ENCODE results near the gene COL16A1.

The COL16A1 gene

DNA sequence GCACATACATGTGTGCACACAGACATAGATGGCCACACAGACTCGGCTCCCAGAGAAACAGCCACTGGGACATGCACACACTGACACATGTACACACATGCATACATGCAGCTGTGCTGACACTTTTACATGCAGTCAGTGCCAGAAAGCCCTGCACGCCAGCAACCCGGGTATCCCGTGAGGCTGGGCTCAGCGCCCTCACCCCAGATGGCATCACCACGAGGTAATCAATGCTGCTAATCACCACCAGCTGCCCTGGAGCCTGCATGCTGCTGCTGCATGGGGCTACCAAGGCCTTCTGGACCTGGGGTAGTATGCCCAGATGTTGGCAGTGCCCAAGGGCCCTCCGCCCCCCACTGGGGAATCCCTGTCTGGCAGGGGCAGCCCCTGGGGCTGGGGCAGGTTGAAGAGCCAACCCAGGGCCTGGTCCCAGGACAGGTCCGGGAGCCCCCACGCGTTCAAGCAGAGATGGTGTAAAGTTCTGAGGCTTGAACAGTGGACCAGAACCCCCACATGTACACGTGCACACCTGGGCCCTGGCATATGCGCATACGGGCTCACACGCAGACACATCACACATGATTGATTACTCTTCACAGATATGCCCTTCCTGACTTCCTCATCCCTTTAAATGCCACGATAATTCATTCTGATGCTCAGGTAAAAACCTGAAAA lies 2.7 kb upstream of the COL16A1 start:
- DNase-seq (ENCODE audit: low spot score) = no peak

DNA sequence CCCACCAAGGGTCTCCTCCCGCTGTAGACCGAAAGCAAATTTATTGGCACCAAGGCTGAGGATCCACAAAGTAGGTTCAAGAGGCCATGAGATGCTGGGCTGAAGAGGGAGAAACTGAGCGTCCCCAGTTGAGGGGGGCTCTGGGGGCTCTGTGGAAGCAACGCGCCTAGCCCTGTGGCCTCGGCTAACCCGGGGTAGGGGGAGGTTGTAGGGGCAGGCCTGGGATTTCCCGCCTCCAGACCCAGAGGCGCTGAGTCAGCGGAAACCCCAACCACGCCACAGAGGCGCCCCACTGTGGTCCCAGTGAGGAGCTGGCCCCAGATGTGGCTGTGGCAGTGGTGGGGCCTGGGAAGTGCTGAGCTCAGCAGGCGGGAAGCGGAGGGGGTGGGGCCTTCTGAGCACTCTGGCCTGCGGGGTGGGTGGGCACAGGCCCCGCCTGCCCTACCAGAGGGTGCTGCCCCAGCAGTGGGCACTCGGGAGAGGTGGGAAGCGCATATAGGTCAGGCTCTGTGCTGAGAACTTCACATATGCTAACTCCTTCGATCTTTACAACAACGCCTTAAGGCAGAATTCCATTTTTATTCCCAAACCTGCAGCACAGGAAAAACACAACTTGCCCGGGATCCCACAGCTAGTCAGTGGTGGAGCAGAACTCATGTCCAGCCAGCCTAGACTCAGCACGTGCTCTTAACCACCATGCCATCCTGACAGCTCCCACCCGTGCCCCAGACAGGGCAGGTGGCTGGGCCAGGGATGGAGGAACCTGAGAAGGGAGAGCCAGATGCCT lies 1.5 kb upstream of the COL16A1 start:
- DNase-seq (ENCODE audit: low spot score) = peak; percentile 67

DNA sequence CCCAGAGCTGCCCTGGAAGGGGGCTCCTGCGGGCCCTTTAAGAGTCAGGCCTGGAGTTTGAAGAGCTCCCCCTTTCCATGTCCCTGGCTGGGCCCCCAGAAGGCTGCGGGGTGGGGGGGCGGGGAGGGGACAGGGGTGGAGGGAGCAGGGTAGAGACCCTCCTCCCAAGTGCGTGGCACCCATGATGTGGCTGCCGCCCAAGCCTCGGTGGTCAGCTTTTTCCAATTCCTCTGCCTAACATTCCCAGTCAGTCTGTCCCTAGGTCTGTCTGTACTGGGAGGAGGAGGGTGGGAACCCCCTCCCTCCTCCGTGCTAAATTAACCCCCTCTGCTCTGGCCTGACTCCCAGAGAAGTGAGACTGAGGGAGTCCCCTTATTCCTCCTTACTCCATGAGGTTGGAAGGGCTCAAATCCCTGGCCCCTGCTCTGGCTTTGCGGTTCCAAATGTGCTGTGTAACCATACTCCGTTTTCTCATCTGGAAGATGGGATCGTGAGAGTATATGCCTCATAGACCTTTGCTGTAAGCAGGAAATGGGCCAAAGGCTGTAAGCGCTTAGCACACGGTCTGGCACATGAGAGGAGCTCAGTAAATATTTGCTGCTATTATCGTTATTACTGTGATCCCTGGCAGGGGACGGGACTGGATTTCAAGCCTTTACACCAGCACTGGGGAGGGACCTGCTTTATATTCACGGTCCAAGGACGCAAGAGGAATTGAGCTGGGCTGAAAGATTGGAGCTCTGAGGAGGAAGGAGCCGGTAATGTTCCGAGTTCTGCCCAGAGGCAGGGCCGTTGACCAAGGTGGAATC lies 658 bp upstream of the COL16A1 start:
- DNase-seq (ENCODE audit: low spot score) = peak; percentile 54

DNA sequence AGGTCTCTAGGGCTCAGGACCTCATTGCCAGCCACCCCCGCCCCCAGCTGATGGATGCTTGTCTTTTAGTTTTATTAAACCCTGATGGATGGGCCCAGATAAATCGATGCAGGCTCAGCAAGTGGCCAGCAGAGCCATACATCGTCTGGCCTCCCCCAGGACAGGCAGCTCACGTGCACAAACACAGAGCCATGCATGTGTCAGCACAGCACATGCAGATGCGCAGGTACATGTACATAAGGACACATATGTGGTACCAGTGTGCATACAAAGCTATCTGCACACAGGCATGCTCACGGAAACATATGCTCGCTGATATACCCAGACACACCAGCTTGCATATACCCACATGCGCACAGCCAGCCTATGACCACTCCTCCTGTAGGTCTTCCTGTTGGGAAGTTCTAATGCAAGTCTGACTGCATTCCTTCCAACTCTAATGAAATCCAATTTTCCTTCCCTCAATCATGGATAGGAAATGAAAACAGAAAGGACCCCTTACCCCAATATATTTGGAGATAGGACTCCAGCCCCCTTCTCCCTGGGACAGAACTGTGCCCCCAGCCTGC lies 897 bp downstream of the COL16A1 start:
- DNase-seq (ENCODE audit: low spot score) = no peak

DNA sequence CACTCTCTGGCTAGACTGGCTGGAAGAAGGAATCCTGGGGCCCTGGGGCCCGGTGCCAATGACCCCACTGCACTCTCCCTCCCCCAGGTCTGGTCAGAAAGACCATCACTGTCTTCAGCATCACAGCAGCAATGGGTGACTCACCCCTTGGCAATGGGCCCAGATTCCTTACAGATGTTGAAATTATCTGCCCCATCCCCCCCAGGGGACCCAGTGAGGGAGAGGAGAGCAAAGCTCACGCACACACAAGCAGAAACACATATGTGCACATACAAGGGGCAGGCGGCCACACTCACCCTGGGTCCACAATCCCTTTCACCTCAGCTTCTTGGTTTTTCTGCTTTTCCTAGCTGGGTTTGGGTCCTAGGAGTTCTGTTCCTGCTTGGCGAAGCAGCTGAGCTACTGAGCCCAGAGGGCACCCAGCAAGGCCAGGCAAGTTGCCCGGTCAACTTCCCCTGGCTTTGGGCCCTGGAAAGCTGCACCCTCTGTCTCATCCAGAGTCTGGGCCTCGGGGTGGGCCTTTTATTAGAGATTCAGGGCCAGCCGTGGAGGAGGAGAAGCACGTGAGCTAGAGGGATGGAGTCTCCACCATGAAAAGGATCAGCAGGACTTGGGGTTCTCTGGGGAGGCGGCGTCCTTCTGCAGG lies 2.6 kb downstream of the COL16A1 start:
- DNase-seq (ENCODE audit: low spot score) = peak; percentile 88

DNA sequence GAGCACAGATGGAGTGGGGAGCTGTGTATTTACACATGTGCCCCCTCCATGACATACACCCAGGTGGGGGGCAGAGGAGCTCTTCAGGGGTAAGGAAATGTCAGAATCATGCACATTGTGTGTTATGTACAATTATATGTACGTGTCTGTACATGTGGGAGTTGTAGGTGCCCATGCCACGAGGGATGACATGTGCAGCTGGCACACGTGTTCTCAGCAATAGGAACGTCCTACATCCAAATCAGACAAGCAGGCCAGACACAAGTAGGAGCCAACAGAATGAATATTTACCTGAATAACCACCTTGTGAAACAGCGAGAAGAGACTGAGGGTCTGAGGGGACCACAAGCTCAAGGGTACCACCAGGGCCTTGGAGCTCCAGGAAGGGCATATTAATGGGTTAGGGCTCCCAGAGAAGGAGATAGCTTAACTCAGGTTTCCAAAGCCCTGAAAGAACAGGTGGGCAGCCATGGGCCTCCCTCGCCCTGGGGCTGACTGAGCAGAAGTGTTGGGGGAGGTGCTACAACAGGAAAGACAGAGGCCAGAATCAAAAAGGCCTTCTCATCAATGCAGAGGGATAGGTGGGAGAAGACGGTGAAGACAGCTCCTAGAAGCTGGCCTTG lies 3.2 kb downstream of the COL16A1 start:
- no peak for DNase-seq (ENCODE audit: low spot score)

DNA sequence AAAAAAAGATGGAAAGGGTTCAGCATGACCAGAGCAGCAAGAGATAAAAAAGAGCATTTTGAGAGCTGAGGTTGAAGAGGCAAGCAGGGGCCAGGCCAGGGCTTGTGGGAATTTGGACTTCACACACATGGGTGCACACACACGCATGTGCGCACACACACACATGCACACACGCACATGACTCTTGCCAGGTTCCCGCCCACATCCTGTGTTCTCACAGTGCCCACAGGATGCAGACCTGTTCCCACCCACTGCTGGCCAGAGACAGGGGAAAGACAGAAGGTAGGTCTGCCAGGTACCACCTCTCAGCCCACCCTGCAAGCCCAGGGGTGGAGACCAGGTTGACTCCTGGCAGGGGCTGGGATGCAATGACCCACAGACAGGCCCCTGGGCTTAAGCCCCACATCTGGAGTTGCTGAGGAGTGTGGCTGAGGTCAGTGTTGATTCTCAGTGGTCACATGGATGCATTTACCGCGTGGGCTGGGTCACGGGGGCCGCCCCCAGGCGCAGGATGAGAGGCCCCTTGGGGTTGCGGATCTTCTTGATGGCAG lies 4.4 kb downstream of the COL16A1 start:
- DNase-seq (ENCODE audit: low spot score) = no peak

DNA sequence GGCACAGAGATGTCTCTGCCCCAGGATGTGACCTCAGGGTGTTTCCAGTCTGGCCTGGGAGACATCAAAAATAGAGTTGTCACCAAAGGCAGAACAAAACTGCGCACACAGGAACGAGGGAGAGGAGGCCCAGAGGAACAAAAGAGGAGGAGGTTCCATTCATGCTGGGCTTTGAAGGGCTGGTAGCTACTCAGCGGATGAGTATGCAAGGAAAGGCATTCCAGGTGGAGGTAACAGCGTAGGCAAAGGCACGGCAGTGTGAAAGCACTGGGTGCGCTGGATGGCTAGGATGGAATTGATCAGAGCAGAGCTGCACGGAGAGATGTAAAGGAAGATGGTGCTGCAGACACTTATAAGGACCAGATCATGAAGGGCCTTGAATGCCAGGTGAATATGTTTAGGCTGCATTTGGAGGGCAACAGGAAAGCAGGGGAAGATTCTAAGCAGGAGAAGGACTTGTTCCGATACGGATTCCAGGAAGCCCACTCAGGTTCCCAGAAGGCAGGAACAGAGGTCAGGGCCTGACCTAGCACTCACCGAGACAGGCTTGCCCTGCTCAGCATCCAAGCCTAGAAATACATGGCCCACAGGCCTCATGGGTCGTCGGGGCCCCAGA lies 6.3 kb downstream of the COL16A1 start:
- no peak for DNase-seq (ENCODE audit: low spot score)

DNA sequence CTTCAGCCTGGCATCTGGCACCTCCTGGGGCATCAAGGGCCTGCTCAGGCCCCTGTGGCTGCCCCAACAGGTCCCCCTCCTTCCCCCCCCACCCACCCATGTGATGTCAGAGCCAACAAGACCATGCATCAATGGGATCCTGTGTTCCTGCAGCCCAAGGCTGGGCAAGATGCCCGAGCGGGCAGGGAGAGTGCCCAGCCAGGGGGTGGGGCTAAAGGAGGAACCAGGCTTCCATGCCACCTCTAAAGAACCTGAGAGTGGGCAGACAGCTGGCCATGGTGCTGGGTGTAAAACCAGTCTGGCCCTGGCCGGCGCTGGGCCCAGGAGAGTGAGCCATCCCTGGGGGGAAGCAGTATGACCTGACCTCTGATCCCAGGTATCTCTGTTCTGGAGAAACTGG lies 7.6 kb downstream of the COL16A1 start:
- no peak for DNase-seq (ENCODE audit: low spot score)

DNA sequence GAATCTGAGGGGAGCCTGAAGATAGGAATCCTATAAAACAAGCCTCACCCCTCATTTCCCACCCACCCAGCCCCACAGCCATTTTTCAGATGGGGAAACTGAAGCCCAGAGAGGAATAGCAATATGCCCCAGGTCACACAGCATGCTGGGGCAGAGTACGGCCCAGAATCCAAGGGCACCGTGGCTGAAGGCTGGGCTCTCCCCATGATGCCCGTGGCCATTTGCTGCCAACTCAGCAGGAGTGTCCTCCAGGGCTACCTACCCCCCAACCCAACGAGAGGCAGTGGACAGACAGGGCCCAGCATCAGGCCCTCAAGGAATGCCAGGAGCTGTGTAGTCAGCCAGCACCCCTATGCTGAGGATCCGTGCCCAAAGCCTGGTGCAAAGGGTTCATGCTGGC lies 8.5 kb downstream of the COL16A1 start:
- DNase-seq (ENCODE audit: low spot score) = no peak

DNA sequence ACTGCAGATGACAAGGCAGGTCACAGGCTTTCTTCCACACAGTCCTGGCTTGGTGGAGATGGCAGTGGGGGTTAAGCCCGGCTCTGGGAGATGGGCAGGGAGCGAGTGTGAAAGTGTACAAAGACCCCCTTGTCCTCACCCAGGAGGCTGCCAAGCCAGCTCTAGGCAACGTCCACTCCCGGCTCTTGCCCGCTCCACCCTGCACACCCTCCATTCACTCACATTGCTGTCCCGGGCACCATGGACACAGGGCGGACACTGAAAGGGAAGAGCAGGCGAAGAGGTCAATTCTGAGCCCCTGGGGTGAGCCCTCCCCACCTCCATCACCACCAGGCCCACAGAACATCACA lies 8.9 kb downstream of the COL16A1 start:
- DNase-seq (ENCODE audit: low spot score) = no peak

DNA sequence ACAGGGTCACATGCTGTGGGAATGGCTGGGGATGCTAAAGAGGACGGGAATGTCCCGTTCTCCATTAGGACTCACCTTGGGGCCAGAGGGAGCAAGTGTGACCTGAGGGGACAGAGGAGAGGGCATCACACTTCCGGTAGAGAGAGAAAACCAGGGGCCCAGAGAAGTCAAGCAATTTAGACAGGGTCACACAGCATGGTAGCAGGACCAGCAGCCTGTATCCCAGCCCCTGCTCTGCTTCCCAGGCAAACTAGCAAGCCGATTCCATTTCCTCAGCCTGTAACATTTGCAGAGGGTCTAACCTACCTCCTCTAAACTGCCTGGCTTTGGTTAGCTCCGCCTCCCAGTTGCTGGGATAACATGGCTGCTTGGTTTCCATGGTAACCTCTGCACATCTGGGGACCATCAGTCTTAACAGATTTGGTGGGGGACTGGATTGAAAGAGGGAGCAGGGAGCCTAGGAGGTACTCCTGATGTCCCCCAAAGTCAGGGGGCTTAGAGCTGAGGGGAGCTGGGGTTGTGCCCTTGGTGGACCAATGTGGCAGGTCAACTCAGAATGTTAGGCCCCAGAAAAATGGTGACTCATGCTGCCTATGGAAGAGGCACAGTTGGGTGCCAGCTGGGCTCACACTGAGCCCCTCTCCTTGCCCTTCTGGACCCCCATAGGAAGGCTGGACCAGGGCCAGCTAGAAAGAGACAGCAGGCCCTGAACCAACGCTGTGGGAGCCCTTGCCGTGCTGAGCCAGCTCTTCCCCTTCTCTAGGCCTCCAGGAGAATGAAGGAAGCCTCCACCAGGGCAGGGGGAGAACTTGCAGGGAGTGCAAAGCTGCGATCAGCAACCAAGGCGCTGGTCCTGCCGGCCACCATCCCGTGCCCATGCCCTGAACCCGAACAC lies 9.5 kb downstream of the COL16A1 start:
- no peak for DNase-seq (ENCODE audit: low spot score)

DNA sequence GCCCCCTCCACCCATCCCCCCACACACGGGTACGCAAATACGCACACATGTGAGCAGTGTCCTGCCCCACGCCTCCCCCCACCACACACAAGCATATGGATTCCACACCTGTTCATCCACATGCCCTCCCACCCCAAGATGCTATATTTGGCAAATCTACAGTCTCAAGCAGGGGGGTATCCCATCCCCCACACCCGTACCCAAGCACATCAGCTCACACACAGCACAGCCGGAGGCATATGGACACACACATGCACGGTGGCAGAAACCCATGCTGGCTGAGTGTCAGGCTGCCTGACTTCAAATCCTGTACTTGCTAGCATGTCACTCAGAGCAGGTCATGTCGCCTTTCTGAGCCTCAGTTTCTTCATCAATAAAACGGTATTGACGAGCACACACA lies 10.6 kb downstream of the COL16A1 start:
- no peak for DNase-seq (ENCODE audit: low spot score)

DNA sequence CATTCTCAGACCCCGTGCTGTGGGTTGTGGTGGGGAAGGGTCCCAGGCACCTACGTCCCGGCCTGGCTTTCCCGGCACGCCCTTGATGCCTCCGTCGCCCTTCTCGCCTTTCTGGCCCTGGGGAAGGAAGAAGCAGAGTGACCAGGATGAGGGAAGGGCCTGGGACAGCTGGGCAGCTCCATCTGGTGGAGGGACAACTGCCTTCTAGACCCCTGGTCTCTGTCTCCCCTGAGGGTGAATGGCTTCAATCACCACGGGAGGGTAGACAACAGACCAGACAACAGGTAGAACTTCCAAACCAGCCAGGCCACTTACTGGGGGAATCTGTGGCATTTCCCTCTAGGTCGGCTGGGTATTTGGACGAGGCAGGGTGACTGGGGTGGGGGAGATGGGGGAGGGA lies 11.9 kb downstream of the COL16A1 start:
- DNase-seq (ENCODE audit: low spot score) = no peak

DNA sequence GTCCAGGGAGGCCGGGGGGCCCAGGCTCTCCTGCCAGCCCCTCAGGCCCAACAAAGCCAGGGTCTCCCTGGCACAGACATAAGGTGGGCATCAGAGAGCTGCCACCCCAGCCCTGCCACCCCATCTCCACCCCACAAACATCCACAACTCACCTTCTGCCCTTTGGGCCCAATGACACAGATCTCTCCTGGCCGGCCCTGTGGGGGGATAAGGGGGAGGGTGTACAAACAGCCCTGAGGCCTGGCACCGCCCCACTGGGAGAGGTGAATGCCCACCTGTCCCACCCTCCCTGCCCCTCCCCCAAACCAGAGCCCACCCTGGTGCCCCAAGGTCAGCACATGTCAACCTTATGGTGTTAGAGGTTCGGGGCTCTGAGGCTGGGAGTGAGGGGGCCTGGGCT lies 12.4 kb downstream of the COL16A1 start:
- DNase-seq (ENCODE audit: low spot score) = no peak

DNA sequence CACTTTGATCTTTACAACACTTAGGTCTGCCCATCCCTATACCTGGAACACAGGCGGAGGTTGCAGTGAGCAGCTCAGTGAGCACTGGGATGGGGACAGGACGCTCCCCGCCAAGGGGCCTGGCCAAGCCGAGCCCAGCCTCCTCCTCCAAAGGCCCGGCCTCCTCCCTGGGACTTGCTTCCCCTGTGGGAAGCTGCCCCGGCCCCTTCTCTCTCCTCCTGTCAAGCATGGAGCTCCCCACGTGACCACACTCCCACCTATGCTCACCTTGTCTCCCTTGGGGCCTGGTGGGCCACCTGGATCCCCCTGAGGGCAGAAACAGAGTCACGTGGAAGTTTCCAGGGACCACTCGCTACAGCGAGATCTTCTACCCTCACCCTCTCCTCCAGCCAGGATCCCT lies 12.9 kb downstream of the COL16A1 start:
- no peak for DNase-seq (ENCODE audit: low spot score)

DNA sequence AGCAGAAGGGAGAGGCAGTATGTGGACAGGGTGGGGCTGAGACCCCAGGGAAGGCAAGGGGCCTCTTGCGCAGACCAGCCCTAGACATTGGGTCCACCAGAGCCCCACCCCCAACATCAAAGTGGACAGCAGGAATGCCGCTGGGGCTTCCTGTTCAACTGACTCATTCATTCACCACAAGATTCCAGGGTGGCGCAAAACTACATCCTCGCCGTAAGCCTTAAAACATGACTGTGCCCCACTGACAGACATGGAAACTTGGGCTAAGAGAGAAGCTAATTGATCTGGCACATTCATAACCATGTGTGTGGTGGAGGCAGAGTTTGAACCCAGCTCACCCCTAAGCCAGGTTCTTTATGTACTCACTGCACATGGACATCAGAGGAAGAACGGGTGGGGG lies 14.0 kb downstream of the COL16A1 start:
- peak; percentile 95 for DNase-seq (ENCODE audit: low spot score)

DNA sequence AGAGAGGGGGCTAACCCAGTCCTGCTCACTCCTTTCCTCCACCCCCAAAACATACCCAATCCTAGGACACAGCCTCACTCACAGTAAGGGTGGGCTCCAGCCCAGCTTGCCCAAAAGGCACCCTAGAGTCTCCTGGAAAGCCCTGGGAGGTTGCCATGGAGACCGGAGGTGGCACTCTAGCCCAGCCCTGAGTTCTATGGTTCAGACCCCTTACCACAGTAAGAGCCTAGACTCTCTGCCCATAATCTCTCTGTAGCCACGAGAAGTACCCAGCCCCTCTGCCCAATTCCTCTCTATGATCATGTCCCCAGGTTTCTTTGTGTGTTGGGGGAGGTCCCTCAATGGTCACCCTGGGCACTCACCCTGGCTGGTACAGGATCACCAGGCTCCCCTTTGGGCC lies 14.4 kb downstream of the COL16A1 start:
- no peak for DNase-seq (ENCODE audit: low spot score)

DNA sequence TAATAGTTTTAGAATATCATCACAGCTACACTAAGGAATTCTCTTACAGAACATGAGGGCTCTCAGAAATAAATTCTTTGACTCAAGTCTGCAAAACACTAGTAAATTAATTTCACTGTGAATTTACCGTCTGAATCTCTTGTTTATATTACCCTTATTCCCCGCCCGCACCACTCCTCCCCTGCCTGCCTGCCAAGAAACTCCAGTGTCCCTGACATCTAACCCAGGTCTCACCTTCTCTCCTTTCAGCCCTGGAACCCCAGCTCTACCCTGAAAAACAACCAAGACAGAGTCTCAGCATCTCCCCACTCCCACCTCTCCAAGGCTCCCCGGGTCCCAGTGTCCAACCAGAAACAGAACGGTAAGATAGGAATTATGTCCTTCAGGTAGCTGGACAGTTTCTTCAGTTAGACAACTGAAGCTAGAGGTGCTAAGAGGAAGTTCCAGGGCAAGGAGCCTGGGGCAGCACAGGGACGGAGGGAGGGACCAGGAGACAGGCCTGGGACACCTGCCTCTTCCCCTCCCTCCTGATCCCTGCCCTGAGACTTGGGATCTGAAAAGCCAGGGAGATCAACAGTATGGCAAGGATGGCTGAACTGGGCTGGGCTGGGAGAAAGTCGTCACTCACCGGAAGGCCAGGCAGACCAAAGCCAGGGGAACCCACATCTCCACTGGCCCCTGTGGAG lies 15.4 kb downstream of the COL16A1 start:
- DNase-seq (ENCODE audit: low spot score) = no peak
